CD4-positive, alpha-beta T cell (primary cell): ENCODE data around the gene TRABD2B. TPM values are rescaled to one million over a fixed set of nuclear protein-coding genes. Genes with fewer than 3 reads are reported as not detected.

Source experiments
- ATAC-seq: fragments of 200-7000 bp; cut with Tn5 transposase; one replicate; pipeline ENCODE4 v1.10.0; 2022; ENCODE audit warnings: mild to moderate bottlenecking; ENCODE audit not compliant: poor library complexity
- CTCF ChIA-PET: fragments of 350-600 bp; sonication (Branson Sonifier 250); formaldehyde crosslinking; loops from one replicate; lab custom pipeline; 2021; ENCODE audit warnings: antibody characterized with exemption, inconsistent platforms; lab: Charles Lee
- POLR2A ChIA-PET: fragments of 350-600 bp; sonication (Branson Sonifier 250); formaldehyde crosslinking; loops from one replicate; lab custom pipeline; 2021; ENCODE audit warnings: antibody characterized with exemption, inconsistent platforms; lab: Charles Lee
- DNase-seq, 14 experiments: peaks; one replicate each; pipeline ENCODE4 v3.0.0-alpha.2; 2013 to 2020; ENCODE audit warnings: mixed read lengths in 2 of 14
- H3K27ac ChIP-seq, 2 donors: one replicate each; pipeline versions ENCODE4 v1.5.1 to v1.7.0; 2013; ENCODE audit warnings: low read length in 2 of 2, low read depth in 1 of 2, mild to moderate bottlenecking in 1 of 2
- H3K27me3 ChIP-seq, 2 experiments: 1 replicate in 1 of 2; 2 replicates in 1 of 2; pipeline versions ENCODE4 v1.6.1 to v1.7.0; 2013; ENCODE audit warnings: low read length in 2 of 2, control low read depth in 1 of 2, mild to moderate bottlenecking in 1 of 2, moderate library complexity in 1 of 2; ENCODE audit not compliant: insufficient read depth in 2 of 2, control insufficient read depth in 1 of 2
- H3K36me3 ChIP-seq: one replicate; pipeline ENCODE4 v1.6.1; 2013; ENCODE audit warnings: low read length, control low read depth; ENCODE audit not compliant: insufficient read depth
- H3K4me1 ChIP-seq: one replicate; pipeline ENCODE4 v1.6.1; 2013; ENCODE audit warnings: low read length, control low read depth; ENCODE audit not compliant: insufficient read depth
- H3K4me3 ChIP-seq: one replicate; pipeline ENCODE4 v1.5.1; 2013; ENCODE audit warnings: mild to moderate bottlenecking, low read length, moderate library complexity
- H3K9me3 ChIP-seq, 2 experiments: 1 replicate in 1 of 2; 2 replicates in 1 of 2; pipeline versions ENCODE4 v1.6.1 to v1.7.0; 2013; ENCODE audit warnings: low read length in 2 of 2, mild to moderate bottlenecking in 2 of 2, control low read depth in 1 of 2, moderate library complexity in 1 of 2; ENCODE audit not compliant: control insufficient read depth in 1 of 2, insufficient read depth in 1 of 2
- H3K27ac Mint-ChIP-seq: one replicate; pipeline ENCODE4 v1.8.0; 2020; ENCODE audit warnings: mixed read lengths
- H3K27me3 Mint-ChIP-seq: one replicate; pipeline ENCODE4 v1.8.0; 2021; ENCODE audit warnings: mixed read lengths
- H3K36me3 Mint-ChIP-seq: one replicate; pipeline ENCODE4 v1.8.0; 2021; ENCODE audit warnings: low read depth, mixed read lengths
- H3K4me1 Mint-ChIP-seq: one replicate; pipeline ENCODE4 v1.8.0; 2021; ENCODE audit warnings: low read depth, mixed read lengths
- H3K4me3 Mint-ChIP-seq: one replicate; pipeline ENCODE4 v1.8.0; 2020; ENCODE audit warnings: mild to moderate bottlenecking, mixed read lengths
- H3K9me3 Mint-ChIP-seq: one replicate; pipeline ENCODE4 v1.8.0; 2020; ENCODE audit warnings: mixed read lengths
- CTCF ChIP-seq: fragments of 200-600 bp; IDR thresholded peaks from one replicate; pipeline ENCODE4 v1.8.0; 2022; ENCODE audit warnings: antibody characterized with exemption, mild to moderate bottlenecking
- intact Hi-C, 2 experiments: fragments of 100-400 bp; cut with DNase I in 1 of 2; cut with micrococcal nuclease in 1 of 2; formaldehyde crosslinking; loops; one replicate each; pipeline versions ENCODE4 v1.15.1 to v1.9.0; 2023 to 2025; cut with DNase I, micrococcal nuclease
- total RNA-seq, 174 experiments: library from RNA in 2 of 174; stranded (reverse) in 2 of 174; gene quantifications; one replicate each; pipeline ENCODE4 v1.2.3 and lab custom pipeline; 2021 to 2026

TRABD2B gene
- total RNA-seq, 2 experiments from 2014 or later: not detected

- Histone ChIP-seq H3K27me3 (peaks cover 6 to 19% of the 10 kb centered on the region in 2 experiments), H3K4me1 (no peaks in the 10 kb centered on the region), H3K4me3 (no peak overlapping the region), H3K36me3 (no peaks in the 10 kb centered on the region), H3K9me3 (no peaks in the 10 kb centered on the region), H3K27ac (no peak overlapping the region)
- Mint-ChIP-seq H3K27ac (no peak overlapping the region), H3K36me3 (no peaks in the 10 kb centered on the region), H3K9me3 (no peaks in the 10 kb centered on the region), H3K4me1 (no peaks in the 10 kb centered on the region), H3K4me3 (no peak overlapping the region), H3K27me3 (peaks cover 44% of the 10 kb centered on the region)
- ATAC-seq (no peak), DNase-seq (no peak)
- no peak for TF ChIP-seq CTCF
- CTCF ChIA-PET: no interaction called here
- intact Hi-C loops: no loop called here
- POLR2A ChIA-PET: no interaction called here
These were observed 18.7 kb downstream of the TRABD2B start for GRCh38 chr1:47978486-47978885.

GRCh38 chr1:47976728-47977127, 20.5 kb downstream of the TRABD2B start:
- no peak for TF ChIP-seq CTCF
- Histone ChIP-seq H3K4me1 (no peaks in the 10 kb centered on the region), H3K27me3 (peaks cover 1 to 4% of the 10 kb centered on the region in 2 experiments), H3K9me3 (no peaks in the 10 kb centered on the region), H3K27ac (no peak overlapping the region), H3K36me3 (no peaks in the 10 kb centered on the region), H3K4me3 (no peak overlapping the region)
- DNase-seq: no peak
- no peak overlapping the region for H3K27ac Mint-ChIP-seq
- H3K4me1 Mint-ChIP-seq: no peaks in the 10 kb centered on the region
- ChIA-PET POLR2A (no interaction called here), CTCF (no interaction called here)
- no peak for ATAC-seq
- H3K9me3 Mint-ChIP-seq: no peaks in the 10 kb centered on the region
- H3K36me3 Mint-ChIP-seq: no peaks in the 10 kb centered on the region
- H3K4me3 Mint-ChIP-seq: no peak overlapping the region
- H3K27me3 Mint-ChIP-seq: peaks cover 31% of the 10 kb centered on the region
- intact Hi-C loops: no loop called here

GRCh38 chr1:47976267-47976666, 20.9 kb downstream of the TRABD2B start:
- intact Hi-C loops: no loop called here
- Mint-ChIP-seq H3K36me3 (no peaks in the 10 kb centered on the region), H3K27me3 (peaks cover 30% of the 10 kb centered on the region), H3K9me3 (no peaks in the 10 kb centered on the region), H3K4me1 (no peaks in the 10 kb centered on the region), H3K4me3 (no peak overlapping the region), H3K27ac (no peak overlapping the region)
- no peak for TF ChIP-seq CTCF
- ChIA-PET POLR2A (no interaction called here), CTCF (no interaction called here)
- DNase-seq (no peak), ATAC-seq (no peak)
- Histone ChIP-seq H3K4me1 (no peaks in the 10 kb centered on the region), H3K27me3 (peaks cover 0 to 4% of the 10 kb centered on the region in 2 experiments), H3K27ac (no peak overlapping the region), H3K9me3 (no peaks in the 10 kb centered on the region), H3K36me3 (no peaks in the 10 kb centered on the region), H3K4me3 (no peak overlapping the region)
